ENCODE measurements around the gene AP2A2.

Gene AP2A2

DNA sequence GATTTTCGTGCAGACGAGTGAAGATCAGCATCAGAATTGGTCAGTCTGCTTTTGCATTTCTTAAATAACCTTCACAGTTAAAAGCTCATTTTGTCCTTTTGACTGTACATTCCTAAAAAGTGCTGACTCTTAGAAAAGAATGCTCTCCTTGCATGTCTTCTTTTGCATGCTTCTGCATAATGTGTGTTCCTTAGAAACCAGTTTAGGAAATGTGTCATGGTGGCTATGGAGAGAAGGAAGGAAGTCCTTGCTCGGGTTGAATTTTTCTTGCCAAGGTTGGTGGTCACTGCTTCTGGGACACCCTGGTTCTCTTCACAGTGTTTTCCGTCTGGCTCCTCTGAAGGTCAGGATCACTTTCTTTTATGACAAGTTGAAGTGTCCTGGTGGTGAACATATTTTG, 6.8 kb downstream of the AP2A2 start:
- Histone ChIP-seq H3K4me1 (ENCODE audit: control insufficient read depth, insufficient read depth, low read length) (no peaks in the 10 kb centered on the region), H3K9me3 (ENCODE audit: control insufficient read depth, insufficient read depth, low read depth, low read length) (no peaks in the 10 kb centered on the region), H3K4me3 (ENCODE audit: low read depth, low read length) (no peak overlapping the region), H3K36me3 (ENCODE audit: control insufficient read depth in 2 of 2, insufficient read depth in 1 of 2, low read length in 2 of 2) (peaks cover 0 to 15% of the 10 kb centered on the region in 2 experiments; a peak in 2 of 3 replicates), H3K27ac (ENCODE audit: extremely low read depth, low read depth, low read length) (no peak overlapping the region)
- ChIA-PET POLR2A (no interaction called here), CTCF (interaction anchor here (0.7 kb wide), 1 partner anchor 11 kb away, joined by 3 read pairs; no protein-coding TSS in a partner anchor)
- TF ChIP-seq, protein P1, sequence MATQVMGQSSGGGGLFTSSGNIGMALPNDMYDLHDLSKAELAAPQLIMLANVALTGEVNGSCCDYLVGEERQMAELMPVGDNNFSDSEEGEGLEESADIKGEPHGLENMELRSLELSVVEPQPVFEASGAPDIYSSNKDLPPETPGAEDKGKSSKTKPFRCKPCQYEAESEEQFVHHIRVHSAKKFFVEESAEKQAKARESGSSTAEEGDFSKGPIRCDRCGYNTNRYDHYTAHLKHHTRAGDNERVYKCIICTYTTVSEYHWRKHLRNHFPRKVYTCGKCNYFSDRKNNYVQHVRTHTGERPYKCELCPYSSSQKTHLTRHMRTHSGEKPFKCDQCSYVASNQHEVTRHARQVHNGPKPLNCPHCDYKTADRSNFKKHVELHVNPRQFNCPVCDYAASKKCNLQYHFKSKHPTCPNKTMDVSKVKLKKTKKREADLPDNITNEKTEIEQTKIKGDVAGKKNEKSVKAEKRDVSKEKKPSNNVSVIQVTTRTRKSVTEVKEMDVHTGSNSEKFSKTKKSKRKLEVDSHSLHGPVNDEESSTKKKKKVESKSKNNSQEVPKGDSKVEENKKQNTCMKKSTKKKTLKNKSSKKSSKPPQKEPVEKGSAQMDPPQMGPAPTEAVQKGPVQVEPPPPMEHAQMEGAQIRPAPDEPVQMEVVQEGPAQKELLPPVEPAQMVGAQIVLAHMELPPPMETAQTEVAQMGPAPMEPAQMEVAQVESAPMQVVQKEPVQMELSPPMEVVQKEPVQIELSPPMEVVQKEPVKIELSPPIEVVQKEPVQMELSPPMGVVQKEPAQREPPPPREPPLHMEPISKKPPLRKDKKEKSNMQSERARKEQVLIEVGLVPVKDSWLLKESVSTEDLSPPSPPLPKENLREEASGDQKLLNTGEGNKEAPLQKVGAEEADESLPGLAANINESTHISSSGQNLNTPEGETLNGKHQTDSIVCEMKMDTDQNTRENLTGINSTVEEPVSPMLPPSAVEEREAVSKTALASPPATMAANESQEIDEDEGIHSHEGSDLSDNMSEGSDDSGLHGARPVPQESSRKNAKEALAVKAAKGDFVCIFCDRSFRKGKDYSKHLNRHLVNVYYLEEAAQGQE (tag by site-specific recombination; IDR thresholded peaks at IDR 0.05), result no peak
- TF ChIP-seq ZNF16 (tag by site-specific recombination; IDR thresholded peaks at IDR 0.05; ENCODE audit: low read depth) (no peak), KLF10 (tag by site-specific recombination; IDR thresholded peaks at IDR 0.05) (no peak), BCL11A (tag by site-specific recombination; IDR thresholded peaks at IDR 0.05; ENCODE audit: low read depth) (no peak), KLF9 (tag by site-specific recombination; IDR thresholded peaks at IDR 0.05; ENCODE audit: low read depth) (no peak), ZNF768 (tag by site-specific recombination; IDR thresholded peaks at IDR 0.05) (no peak), EGR2 (tag by site-specific recombination; IDR thresholded peaks at IDR 0.05; ENCODE audit: low read depth) (no peak), KLF16 (tag by site-specific recombination; IDR thresholded peaks at IDR 0.05) (no peak), ZFP41 (tag by site-specific recombination; IDR thresholded peaks at IDR 0.05; ENCODE audit: borderline replicate concordance) (no peak), ZNF664 (tag by site-specific recombination; IDR thresholded peaks at IDR 0.05) (no peak)
- TF ChIP-seq, protein P2, sequence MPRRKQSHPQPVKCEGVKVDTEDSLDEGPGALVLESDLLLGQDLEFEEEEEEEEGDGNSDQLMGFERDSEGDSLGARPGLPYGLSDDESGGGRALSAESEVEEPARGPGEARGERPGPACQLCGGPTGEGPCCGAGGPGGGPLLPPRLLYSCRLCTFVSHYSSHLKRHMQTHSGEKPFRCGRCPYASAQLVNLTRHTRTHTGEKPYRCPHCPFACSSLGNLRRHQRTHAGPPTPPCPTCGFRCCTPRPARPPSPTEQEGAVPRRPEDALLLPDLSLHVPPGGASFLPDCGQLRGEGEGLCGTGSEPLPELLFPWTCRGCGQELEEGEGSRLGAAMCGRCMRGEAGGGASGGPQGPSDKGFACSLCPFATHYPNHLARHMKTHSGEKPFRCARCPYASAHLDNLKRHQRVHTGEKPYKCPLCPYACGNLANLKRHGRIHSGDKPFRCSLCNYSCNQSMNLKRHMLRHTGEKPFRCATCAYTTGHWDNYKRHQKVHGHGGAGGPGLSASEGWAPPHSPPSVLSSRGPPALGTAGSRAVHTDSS (tag by site-specific recombination; IDR thresholded peaks at IDR 0.05), result no peak

DNA sequence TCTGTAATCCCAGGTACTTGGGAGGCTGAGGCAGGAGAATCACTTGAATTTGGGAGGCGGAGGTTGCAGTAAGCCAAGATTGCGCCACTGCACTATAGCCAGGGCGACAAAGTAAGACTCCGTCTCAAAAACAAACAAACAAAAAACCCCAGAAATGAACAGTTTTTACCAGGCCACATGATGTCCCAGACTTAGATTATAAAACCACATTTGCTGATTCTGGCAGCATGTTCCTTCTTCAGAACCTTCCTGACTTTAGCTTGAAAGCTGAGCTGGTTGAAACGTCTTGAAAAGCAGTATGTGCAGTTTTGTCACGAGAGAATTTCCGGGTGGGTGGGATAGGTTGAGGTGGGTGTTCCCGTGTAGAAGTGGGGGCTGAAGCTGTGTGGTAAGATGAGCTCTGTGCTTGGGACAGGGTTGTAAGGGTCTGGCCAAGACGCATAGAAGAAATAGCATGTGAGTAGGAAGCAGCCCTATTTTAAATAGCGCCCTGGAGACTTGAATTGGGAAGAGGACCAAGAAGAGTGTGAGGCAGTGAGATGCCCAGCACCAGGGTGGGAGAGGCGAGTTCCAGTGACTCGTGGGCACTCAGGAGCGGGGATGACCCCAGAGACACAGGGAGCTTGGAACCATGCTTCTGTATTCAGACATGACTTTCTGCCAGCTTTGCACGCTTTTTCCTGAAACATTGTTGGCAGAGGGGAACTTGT, 7.6 kb downstream of the AP2A2 start:
- Histone ChIP-seq H3K9me3 (ENCODE audit: control insufficient read depth, insufficient read depth, low read depth, low read length) (no peaks in the 10 kb centered on the region), H3K27ac (ENCODE audit: extremely low read depth, low read depth, low read length) (no peak overlapping the region), H3K36me3 (ENCODE audit: control insufficient read depth in 2 of 2, insufficient read depth in 1 of 2, low read length in 2 of 2) (peaks cover 0 to 9% of the 10 kb centered on the region in 2 experiments; a peak in 1 of 3 replicates), H3K4me3 (ENCODE audit: low read depth, low read length) (no peak overlapping the region), H3K4me1 (ENCODE audit: control insufficient read depth, insufficient read depth, low read length) (no peaks in the 10 kb centered on the region)
- CTCF ChIA-PET, result no interaction called here
- TF ChIP-seq ZNF354C (tag by site-specific recombination; IDR thresholded peaks at IDR 0.05; ENCODE audit: borderline replicate concordance, low read depth), result no peak
- peak; percentile 54; the same call in 1 of the 2 replicates for TF ChIP-seq EGR2 (tag by site-specific recombination; IDR thresholded peaks at IDR 0.05; ENCODE audit: low read depth)
- TF ChIP-seq ZFHX2 (tag by site-specific recombination; conservative IDR thresholded peaks at IDR 0.05), result peak; percentile 61
- POLR2A ChIA-PET, result no interaction called here

DNA sequence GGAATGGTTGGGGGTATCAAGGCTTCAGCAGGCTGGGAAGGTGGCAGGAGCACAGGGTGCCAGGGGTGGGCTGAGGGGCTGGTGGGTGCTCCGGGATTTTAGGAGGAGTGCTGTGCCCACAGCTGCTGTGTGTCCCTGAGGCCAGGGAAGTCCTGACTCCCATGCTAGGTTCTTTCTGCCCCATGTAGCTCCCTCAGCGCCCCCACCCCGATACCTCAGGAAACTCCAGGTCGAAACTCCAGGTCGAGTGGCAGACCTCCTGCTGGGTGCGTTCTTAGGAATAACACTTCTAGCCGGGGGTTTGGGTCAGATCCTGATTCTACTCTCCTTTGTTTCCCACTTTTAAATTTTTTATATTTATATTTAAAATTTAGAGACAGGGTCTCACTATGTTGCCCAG, 8.3 kb downstream of the AP2A2 start:
- POLR2A ChIA-PET, result interaction anchor here (0.7 kb wide), 1 partner anchor 648 kb away, joined by 3 read pairs; no protein-coding TSS in a partner anchor
- no peaks in the 10 kb centered on the region for H3K9me3 ChIP-seq (ENCODE audit: control insufficient read depth, insufficient read depth, low read depth, low read length)
- H3K4me3 ChIP-seq (ENCODE audit: low read depth, low read length), result no peak overlapping the region
- H3K27ac ChIP-seq (ENCODE audit: extremely low read depth, low read depth, low read length), result no peak overlapping the region
- CTCF ChIA-PET, result no interaction called here
- H3K36me3 ChIP-seq (ENCODE audit: control insufficient read depth in 2 of 2, insufficient read depth in 1 of 2, low read length in 2 of 2), result peaks cover 0 to 6% of the 10 kb centered on the region in 2 experiments; a peak in 1 of 3 replicates
- no peaks in the 10 kb centered on the region for H3K4me1 ChIP-seq (ENCODE audit: control insufficient read depth, insufficient read depth, low read length)
- TF ChIP-seq ZNF223 (tag by site-specific recombination; IDR thresholded peaks at IDR 0.05) (no peak), ZNF610 (tag by site-specific recombination; IDR thresholded peaks at IDR 0.05; ENCODE audit: borderline replicate concordance) (no peak), TCF7L2 (IDR thresholded peaks at IDR 0.05; ENCODE audit: borderline replicate concordance, low read depth, low read length) (no peak), ZNF423 (tag by site-specific recombination; IDR thresholded peaks at IDR 0.05) (no peak), FEZF1 (tag by site-specific recombination; IDR thresholded peaks at IDR 0.05) (no peak)
- TF ChIP-seq, protein P3, sequence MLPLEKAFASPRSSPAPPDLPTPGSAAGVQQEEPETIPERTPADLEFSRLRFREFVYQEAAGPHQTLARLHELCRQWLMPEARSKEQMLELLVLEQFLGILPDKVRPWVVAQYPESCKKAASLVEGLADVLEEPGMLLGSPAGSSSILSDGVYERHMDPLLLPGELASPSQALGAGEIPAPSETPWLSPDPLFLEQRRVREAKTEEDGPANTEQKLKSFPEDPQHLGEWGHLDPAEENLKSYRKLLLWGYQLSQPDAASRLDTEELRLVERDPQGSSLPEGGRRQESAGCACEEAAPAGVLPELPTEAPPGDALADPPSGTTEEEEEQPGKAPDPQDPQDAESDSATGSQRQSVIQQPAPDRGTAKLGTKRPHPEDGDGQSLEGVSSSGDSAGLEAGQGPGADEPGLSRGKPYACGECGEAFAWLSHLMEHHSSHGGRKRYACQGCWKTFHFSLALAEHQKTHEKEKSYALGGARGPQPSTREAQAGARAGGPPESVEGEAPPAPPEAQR (tag by site-specific recombination; IDR thresholded peaks at IDR 0.05), result no peak
- TF ChIP-seq, protein P4, sequence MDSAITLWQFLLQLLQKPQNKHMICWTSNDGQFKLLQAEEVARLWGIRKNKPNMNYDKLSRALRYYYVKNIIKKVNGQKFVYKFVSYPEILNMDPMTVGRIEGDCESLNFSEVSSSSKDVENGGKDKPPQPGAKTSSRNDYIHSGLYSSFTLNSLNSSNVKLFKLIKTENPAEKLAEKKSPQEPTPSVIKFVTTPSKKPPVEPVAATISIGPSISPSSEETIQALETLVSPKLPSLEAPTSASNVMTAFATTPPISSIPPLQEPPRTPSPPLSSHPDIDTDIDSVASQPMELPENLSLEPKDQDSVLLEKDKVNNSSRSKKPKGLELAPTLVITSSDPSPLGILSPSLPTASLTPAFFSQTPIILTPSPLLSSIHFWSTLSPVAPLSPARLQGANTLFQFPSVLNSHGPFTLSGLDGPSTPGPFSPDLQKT (IDR thresholded peaks at IDR 0.05; ENCODE audit: borderline replicate concordance, low read depth, low read length), result no peak
- TF ChIP-seq, protein P5, sequence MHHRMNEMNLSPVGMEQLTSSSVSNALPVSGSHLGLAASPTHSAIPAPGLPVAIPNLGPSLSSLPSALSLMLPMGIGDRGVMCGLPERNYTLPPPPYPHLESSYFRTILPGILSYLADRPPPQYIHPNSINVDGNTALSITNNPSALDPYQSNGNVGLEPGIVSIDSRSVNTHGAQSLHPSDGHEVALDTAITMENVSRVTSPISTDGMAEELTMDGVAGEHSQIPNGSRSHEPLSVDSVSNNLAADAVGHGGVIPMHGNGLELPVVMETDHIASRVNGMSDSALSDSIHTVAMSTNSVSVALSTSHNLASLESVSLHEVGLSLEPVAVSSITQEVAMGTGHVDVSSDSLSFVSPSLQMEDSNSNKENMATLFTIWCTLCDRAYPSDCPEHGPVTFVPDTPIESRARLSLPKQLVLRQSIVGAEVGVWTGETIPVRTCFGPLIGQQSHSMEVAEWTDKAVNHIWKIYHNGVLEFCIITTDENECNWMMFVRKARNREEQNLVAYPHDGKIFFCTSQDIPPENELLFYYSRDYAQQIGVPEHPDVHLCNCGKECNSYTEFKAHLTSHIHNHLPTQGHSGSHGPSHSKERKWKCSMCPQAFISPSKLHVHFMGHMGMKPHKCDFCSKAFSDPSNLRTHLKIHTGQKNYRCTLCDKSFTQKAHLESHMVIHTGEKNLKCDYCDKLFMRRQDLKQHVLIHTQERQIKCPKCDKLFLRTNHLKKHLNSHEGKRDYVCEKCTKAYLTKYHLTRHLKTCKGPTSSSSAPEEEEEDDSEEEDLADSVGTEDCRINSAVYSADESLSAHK (tag by site-specific recombination; IDR thresholded peaks at IDR 0.05), result no peak
